ENCODE results near the gene TRIM67. TPM values are rescaled to one million over a fixed set of nuclear protein-coding genes. Genes with fewer than 3 reads are reported as not detected.

TRIM67 gene
- total and polyA plus RNA-seq, 8 donors = 0.06 to 1.5 (median 0.77) TPM; not detected in 1

DNA sequence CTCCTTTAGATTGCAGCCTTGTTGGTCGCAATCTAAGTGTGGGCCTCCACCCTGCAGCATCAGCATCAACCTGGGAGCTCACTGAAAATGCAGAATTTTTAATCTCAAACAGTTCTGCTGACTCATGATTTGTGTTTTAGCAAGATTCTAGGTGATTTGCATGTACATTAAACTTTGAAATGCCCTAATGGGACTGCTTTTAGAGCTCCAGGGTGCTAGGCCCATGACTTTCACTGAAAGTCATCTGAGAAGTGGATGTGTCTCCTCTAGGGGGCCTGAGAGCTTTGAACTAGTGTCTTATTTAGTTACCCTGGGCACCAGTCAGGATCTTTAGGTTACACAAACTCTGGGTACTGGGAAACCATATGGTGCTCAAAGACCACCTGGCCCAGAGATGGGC lies 9.0 kb downstream of the TRIM67 start:
- Histone ChIP-seq H3K4me3 (no peak overlapping the region), H3K9me3 (no peaks in the 10 kb centered on the region), H3K36me3 (no peaks in the 10 kb centered on the region), H3K27ac (no peak overlapping the region), H3K27me3 (peaks cover 0 to 45% of the 10 kb centered on the region in 2 donors), H3K4me1 (no peaks in the 10 kb centered on the region)
- DNase-seq (no peak), ATAC-seq (no peak)
- intact Hi-C loops (cut with DNase I) = no loop called here
- TF ChIP-seq, protein P1, sequence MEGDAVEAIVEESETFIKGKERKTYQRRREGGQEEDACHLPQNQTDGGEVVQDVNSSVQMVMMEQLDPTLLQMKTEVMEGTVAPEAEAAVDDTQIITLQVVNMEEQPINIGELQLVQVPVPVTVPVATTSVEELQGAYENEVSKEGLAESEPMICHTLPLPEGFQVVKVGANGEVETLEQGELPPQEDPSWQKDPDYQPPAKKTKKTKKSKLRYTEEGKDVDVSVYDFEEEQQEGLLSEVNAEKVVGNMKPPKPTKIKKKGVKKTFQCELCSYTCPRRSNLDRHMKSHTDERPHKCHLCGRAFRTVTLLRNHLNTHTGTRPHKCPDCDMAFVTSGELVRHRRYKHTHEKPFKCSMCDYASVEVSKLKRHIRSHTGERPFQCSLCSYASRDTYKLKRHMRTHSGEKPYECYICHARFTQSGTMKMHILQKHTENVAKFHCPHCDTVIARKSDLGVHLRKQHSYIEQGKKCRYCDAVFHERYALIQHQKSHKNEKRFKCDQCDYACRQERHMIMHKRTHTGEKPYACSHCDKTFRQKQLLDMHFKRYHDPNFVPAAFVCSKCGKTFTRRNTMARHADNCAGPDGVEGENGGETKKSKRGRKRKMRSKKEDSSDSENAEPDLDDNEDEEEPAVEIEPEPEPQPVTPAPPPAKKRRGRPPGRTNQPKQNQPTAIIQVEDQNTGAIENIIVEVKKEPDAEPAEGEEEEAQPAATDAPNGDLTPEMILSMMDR (IDR thresholded peaks at IDR 0.05) = no peak

DNA sequence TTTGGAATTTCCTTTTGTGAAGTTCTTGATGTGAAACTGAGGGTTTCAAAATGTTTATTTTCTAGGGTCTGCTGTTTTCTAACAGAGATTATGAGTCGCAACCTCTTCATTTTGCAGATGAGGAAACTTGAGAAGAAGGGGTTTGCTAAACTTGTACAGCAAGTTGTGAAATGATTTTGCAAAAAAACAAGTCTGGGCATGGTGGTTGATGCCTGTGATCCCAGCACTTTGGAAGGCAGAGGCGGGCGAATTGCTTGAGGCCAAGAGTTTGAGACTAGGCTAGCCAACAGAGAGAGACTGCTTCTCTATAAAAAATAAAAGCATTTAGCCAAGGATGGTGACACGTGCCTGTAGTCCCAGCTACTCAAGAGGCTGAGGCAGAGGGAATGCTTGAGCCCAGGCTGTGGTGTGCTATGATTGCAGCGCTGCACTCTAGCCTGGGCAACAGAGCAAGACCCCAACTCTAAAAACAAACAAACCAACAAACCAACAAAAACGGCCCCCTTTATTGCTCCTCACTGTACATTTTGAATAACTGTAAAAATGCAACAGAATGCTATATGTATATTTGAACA lies 9.9 kb downstream of the TRIM67 start:
- TF ChIP-seq, protein P1 (IDR thresholded peaks at IDR 0.05) = no peak
- intact Hi-C loops (cut with DNase I) = no loop called here
- no peak for ATAC-seq
- H3K9me3 ChIP-seq = no peaks in the 10 kb centered on the region
- no peak overlapping the region for H3K27ac ChIP-seq
- peaks cover 0 to 41% of the 10 kb centered on the region in 2 donors for H3K27me3 ChIP-seq
- H3K4me1 ChIP-seq = no peaks in the 10 kb centered on the region
- no peaks in the 10 kb centered on the region for H3K36me3 ChIP-seq
- no peak overlapping the region for H3K4me3 ChIP-seq
- DNase-seq = no peak

DNA sequence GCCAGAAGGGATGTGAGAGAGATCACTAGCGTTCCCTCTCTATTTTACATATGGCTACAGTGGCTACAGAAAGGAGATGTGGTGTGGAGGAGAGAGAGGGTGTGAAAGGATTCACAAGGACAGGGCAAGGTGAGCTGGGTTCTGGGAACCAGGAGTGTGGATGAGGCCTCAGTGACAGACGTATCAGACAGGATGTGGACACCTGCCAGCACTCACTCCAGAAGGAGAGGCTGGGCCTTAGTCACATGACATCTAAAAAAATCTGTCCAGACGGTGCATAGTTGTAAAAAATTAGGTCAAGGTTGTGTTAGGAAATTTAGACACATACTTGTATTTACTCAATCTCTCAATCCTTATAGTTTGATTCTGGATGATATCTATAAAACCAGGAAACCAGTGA lies 10.6 kb downstream of the TRIM67 start:
- DNase-seq (no peak), ATAC-seq (peak; percentile 44)
- TF ChIP-seq, protein P1 (IDR thresholded peaks at IDR 0.05) = no peak
- Histone ChIP-seq H3K36me3 (no peaks in the 10 kb centered on the region), H3K27ac (no peak overlapping the region), H3K4me3 (no peak overlapping the region), H3K27me3 (peaks cover 0 to 37% of the 10 kb centered on the region in 2 donors), H3K4me1 (no peaks in the 10 kb centered on the region), H3K9me3 (no peaks in the 10 kb centered on the region)
- intact Hi-C loops (cut with DNase I) = no loop called here

DNA sequence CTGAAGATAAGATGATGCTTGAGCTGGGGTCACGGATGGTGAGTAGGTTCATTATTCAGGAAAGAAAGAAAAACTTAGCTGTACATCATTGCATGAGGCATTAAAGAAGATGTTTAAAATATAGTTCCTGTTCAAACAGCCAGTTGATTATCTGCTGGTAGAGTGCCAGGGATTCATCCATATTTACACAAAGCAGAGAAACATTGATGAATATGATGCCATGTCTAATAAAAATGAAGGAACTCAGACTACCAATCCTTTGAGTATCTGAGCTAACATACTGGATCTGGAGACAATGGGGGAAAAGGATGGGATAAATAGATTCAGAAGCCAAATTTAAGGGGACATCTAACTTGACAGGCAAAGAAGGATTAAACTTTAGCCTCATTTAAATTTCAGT lies 14.6 kb downstream of the TRIM67 start:
- no peak overlapping the region for H3K27ac ChIP-seq
- H3K4me3 ChIP-seq = no peak overlapping the region
- ATAC-seq = no peak
- H3K36me3 ChIP-seq = no peaks in the 10 kb centered on the region
- intact Hi-C loops (cut with DNase I) = no loop called here
- TF ChIP-seq, protein P1 (IDR thresholded peaks at IDR 0.05) = no peak
- peaks cover 0 to 4% of the 10 kb centered on the region in 2 donors for H3K9me3 ChIP-seq
- peaks cover 0 to 22% of the 10 kb centered on the region in 2 donors for H3K27me3 ChIP-seq
- no peak for DNase-seq
- H3K4me1 ChIP-seq = no peaks in the 10 kb centered on the region

DNA sequence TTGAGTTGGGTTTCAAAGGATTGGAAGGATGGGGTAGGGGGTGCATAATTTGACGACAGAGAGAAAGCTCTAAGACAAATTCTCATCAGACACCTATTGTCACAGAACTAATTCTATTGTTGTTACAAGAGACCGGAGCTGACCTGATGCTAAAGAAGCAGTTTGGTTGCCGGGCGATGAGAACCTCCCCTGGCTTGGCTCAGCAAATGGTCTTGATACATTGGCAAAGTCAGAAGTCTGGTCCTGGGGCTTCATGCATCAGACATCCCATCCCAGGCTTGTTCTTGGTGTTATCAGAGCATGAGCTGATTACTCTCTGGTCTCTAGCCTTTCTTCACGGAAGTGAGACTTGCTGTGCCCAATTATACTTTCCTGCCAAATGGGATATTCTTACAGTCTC lies 15.4 kb downstream of the TRIM67 start:
- no peak for ATAC-seq
- Histone ChIP-seq H3K4me3 (no peak overlapping the region), H3K4me1 (no peaks in the 10 kb centered on the region), H3K36me3 (no peaks in the 10 kb centered on the region), H3K27me3 (peaks cover 0 to 24% of the 10 kb centered on the region in 2 donors), H3K27ac (no peak overlapping the region), H3K9me3 (peaks cover 0 to 4% of the 10 kb centered on the region in 2 donors)
- TF ChIP-seq, protein P1 (IDR thresholded peaks at IDR 0.05) = no peak
- DNase-seq = no peak
- intact Hi-C loops (cut with DNase I) = no loop called here
